Liver (tissue), 9 donors: Measurements from ENCODE around the gene GDF11. TPM values are rescaled to one million over a fixed set of nuclear protein-coding genes. Genes with fewer than 3 reads are reported as not detected.

Experiments
- DNase-seq: peaks from one replicate; pipeline ENCODE4 v3.0.0-alpha.2; 2017; ENCODE audit warnings: low spot score
- H3K27ac ChIP-seq, 2 donors: one replicate each; pipeline ENCODE4 v1.7.0; 2013; ENCODE audit warnings: inconsistent platforms in 2 of 2, low read length in 2 of 2, control low read depth in 1 of 2, low read depth in 1 of 2, mild to moderate bottlenecking in 1 of 2
- H3K27me3 ChIP-seq, 4 donors: one replicate each; pipeline versions ENCODE4 v1.6.1 to v1.7.0; 2013; ENCODE audit warnings: low read length in 3 of 4, inconsistent platforms in 1 of 4, mild to moderate bottlenecking in 1 of 4, moderate library complexity in 1 of 4; ENCODE audit not compliant: control insufficient read depth in 4 of 4, insufficient read depth in 4 of 4
- H3K36me3 ChIP-seq, 4 donors: one replicate each; pipeline versions ENCODE4 v1.6.1 to v1.7.0; 2013; ENCODE audit warnings: low read length in 3 of 4, mild to moderate bottlenecking in 3 of 4, low read depth in 1 of 4, moderate library complexity in 1 of 4; ENCODE audit not compliant: control insufficient read depth in 4 of 4, insufficient read depth in 3 of 4
- H3K4me1 ChIP-seq, 4 donors: one replicate each; pipeline versions ENCODE4 v1.6.1 to v1.7.0; 2013; ENCODE audit warnings: low read length in 3 of 4, mild to moderate bottlenecking in 3 of 4, moderate library complexity in 1 of 4; ENCODE audit not compliant: control insufficient read depth in 4 of 4, insufficient read depth in 4 of 4
- H3K4me3 ChIP-seq, 3 donors: one replicate each; pipeline versions ENCODE4 v1.6.1 to v1.7.0; 2013; ENCODE audit warnings: low read length in 3 of 3, control low read depth in 1 of 3, low read depth in 1 of 3, mild to moderate bottlenecking in 1 of 3
- H3K9ac ChIP-seq, 2 donors: one replicate each; pipeline ENCODE4 v1.7.0; 2013; ENCODE audit warnings: low read length in 2 of 2, mild to moderate bottlenecking in 2 of 2, moderate library complexity in 2 of 2, control low read depth in 1 of 2, low read depth in 1 of 2
- H3K9me3 ChIP-seq, 4 donors: one replicate each; pipeline versions ENCODE4 v1.6.1 to v1.7.0; 2013; ENCODE audit warnings: low read length in 3 of 4; ENCODE audit not compliant: control insufficient read depth in 4 of 4
- CTCF ChIP-seq: fragments of 150-350 bp; IDR thresholded peaks from 2 replicates; pipeline ENCODE4 v1.5.1; 2017; ENCODE audit warnings: improper control_type of control experiment, low read depth, low read length; ENCODE audit not compliant: missing input control
- EGR1 ChIP-seq, 2 donors: IDR thresholded peaks; 2 replicates each; pipeline ENCODE4 v1.6.1; 2016 to 2018; ENCODE audit warnings: antibody characterized with exemption in 2 of 2, low read depth in 2 of 2
- FOXA1 ChIP-seq: IDR thresholded peaks from 2 replicates; pipeline ENCODE4 v1.6.1; 2016; ENCODE audit warnings: antibody characterized with exemption
- FOXA2 ChIP-seq: IDR thresholded peaks from 2 replicates; pipeline ENCODE4 v1.6.1; 2016; ENCODE audit warnings: antibody characterized with exemption
- GABPA ChIP-seq, 2 donors: IDR thresholded peaks in 1 of 2; conservative IDR thresholded peaks in 1 of 2; 2 replicates each; pipeline ENCODE4 v1.6.1; 2016; ENCODE audit warnings: antibody characterized with exemption in 2 of 2, mild to moderate bottlenecking in 1 of 2, moderate library complexity in 1 of 2
- HNF4A ChIP-seq, 2 donors: conservative IDR thresholded peaks; 2 replicates each; pipeline ENCODE4 v1.6.1; 2016; ENCODE audit warnings: antibody characterized with exemption in 2 of 2, mild to moderate bottlenecking in 2 of 2
- HNF4G ChIP-seq: IDR thresholded peaks from 2 replicates; pipeline ENCODE4 v1.6.1; 2016; ENCODE audit warnings: antibody characterized with exemption
- JUND ChIP-seq, 2 donors: IDR thresholded peaks; 2 replicates each; pipeline ENCODE4 v1.6.1; 2016; ENCODE audit warnings: antibody characterized with exemption in 2 of 2
- NR2F2 ChIP-seq: IDR thresholded peaks from 2 replicates; pipeline ENCODE4 v1.6.1; 2016; ENCODE audit warnings: antibody characterized with exemption
- RAD21 ChIP-seq, 2 donors: IDR thresholded peaks; 2 replicates each; pipeline ENCODE4 v1.6.1; 2016; ENCODE audit warnings: antibody characterized with exemption in 2 of 2, mild to moderate bottlenecking in 2 of 2
- REST ChIP-seq: IDR thresholded peaks from 2 replicates; pipeline ENCODE4 v1.6.1; 2016; ENCODE audit warnings: antibody characterized with exemption, mild to moderate bottlenecking
- RXRA ChIP-seq, 2 donors: IDR thresholded peaks; 2 replicates each; pipeline ENCODE4 v1.6.1; 2017 to 2018; ENCODE audit warnings: antibody characterized with exemption in 2 of 2, mild to moderate bottlenecking in 1 of 2
- SP1 ChIP-seq: IDR thresholded peaks from 2 replicates; pipeline ENCODE4 v1.6.1; 2018; ENCODE audit warnings: antibody characterized with exemption, mild to moderate bottlenecking
- TAF1 ChIP-seq: conservative IDR thresholded peaks from 2 replicates; pipeline ENCODE4 v1.6.1; 2016; ENCODE audit warnings: antibody characterized with exemption, mild to moderate bottlenecking
- YY1 ChIP-seq: IDR thresholded peaks from 2 replicates; pipeline ENCODE4 v1.6.1; 2016; ENCODE audit warnings: antibody characterized with exemption, mild to moderate bottlenecking
- WGBS: extraction: QIAGEN DNeasy Blood & Tissue Kit; methylation state at CpG from one replicate; pipeline ENCODE4 v1.1.7; 2013; 5-methylcytosine and 5-hydroxymethylcytosine counted together
- polyA plus RNA-seq, 2 donors: library from polyadenylated mRNA; stranded (reverse) in 1 of 2; unstranded in 1 of 2; fragments of 200-250 nt in 1 of 2; fragments of >200 nt in 1 of 2; fragmentation: Nextera tagmentation in 1 of 2; extraction: Ambion mirVana in 1 of 2; gene quantifications; one replicate each; pipeline versions ENCODE4 v1.2.1 to v1.2.3, GENCODE V29; 2013 to 2015
- total RNA-seq, 2 donors: library from RNA; depleted of rRNA; stranded (reverse); fragments of >200 nt; gene quantifications; one replicate each; pipeline ENCODE4 v1.2.3, GENCODE V29; 2014
- TF ChIP-seq, protein P1 (sequence below): IDR thresholded peaks from 2 replicates; pipeline ENCODE4 v1.6.1; 2016; ENCODE audit warnings: antibody characterized with exemption
- TF ChIP-seq, protein P2 (sequence below): IDR thresholded peaks from 2 replicates; pipeline ENCODE4 v1.6.1; 2016; ENCODE audit warnings: antibody characterized with exemption
- TF ChIP-seq, protein P3 (sequence below): IDR thresholded peaks from 2 replicates; pipeline ENCODE4 v1.6.1; 2016; ENCODE audit warnings: antibody characterized with exemption
- donor health status: healthy.
- donor health status: healthy.
- donor health status: healthy.
- donor health status: healthy.
- donor health status: healthy.

Gene GDF11
- total and polyA plus RNA-seq, 4 donors, result 0.40 to 5.0 (median 0.70) TPM

DNA sequence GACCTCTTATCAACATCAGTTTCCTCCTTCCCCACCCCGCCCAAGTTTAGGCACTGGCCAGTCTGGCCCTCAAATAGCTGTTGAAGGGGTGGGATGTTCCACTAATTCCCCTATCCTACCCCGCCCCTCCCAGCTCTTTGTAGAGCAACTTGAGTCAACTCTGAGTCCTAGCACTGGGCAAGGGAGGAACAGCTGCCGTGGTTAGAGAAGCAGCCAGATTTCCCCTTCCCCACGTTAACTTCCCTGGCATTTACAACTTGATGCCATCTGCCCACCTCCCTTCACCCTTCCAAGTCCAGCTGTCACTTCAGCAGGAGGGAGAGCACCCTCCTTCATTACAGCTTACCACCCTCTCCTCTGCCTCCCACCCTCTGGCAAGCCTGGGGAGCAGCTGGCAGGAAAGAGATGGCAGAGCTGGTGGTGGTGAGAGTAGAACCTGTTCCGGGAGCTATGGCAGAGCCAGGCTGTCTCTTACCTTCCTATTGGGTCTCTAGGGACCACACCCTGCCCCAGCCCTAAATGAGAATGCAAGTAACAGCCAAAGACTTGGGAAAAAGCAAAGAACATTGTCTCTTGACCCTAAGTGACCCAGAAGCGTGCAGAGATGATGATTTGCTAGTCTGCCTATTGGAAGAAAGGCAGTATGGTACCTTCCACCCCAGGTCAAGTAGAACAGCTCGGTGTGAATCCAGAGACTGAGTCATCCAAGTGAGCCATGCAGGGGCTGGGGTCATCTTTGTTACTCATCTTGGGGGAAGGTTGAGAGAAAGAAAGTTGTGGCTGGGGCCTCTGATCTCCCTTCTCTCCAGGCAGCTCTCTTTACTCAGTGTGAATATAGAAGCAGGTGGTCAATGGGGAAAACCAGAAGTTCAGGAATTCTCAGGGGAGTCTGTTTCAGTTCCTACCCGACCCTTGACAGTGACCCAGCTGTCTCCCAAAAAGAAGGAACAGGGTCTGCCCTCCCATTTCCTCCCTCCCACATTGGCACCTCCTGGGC, 25.6 kb upstream of the GDF11 start:
- DNase-seq, result no peak
- Histone ChIP-seq H3K4me3 (peak overlapping the region; percentile 71 to 92 (median 84)), H3K27ac (peak overlapping the region; percentile 40 to 91), H3K9me3 (no peaks in the 10 kb centered on the region), H3K27me3 (no peaks in the 10 kb centered on the region), H3K36me3 (no peaks in the 10 kb centered on the region), H3K9ac (no peak overlapping the region), H3K4me1 (peaks cover 21 to 66% (median 55%) of the 10 kb centered on the region in 4 donors)
- 70% methylated on average over 8 of the region's 8 CpGs for WGBS
- no peak for TF ChIP-seq RAD21 (IDR thresholded peaks at IDR 0.05)
- TF ChIP-seq RXRA (IDR thresholded peaks at IDR 0.05), result no peak
- no peak for TF ChIP-seq HNF4A (conservative IDR thresholded peaks at IDR 0.05)
- TF ChIP-seq TAF1, result no peak
- TF ChIP-seq FOXA1, result no peak
- no peak for TF ChIP-seq REST
- TF ChIP-seq FOXA2, result no peak
- TF ChIP-seq GABPA (IDR thresholded peaks at IDR 0.05 in 1 of 2, conservative IDR thresholded peaks at IDR 0.05 in 1 of 2), result no peak
- no peak for TF ChIP-seq HNF4G
- no peak for TF ChIP-seq JUND (IDR thresholded peaks at IDR 0.05)
- TF ChIP-seq EGR1 (IDR thresholded peaks at IDR 0.05; ENCODE audit: low read depth in 2 of 2), result no peak
- no peak for TF ChIP-seq SP1
- TF ChIP-seq, protein P1, sequence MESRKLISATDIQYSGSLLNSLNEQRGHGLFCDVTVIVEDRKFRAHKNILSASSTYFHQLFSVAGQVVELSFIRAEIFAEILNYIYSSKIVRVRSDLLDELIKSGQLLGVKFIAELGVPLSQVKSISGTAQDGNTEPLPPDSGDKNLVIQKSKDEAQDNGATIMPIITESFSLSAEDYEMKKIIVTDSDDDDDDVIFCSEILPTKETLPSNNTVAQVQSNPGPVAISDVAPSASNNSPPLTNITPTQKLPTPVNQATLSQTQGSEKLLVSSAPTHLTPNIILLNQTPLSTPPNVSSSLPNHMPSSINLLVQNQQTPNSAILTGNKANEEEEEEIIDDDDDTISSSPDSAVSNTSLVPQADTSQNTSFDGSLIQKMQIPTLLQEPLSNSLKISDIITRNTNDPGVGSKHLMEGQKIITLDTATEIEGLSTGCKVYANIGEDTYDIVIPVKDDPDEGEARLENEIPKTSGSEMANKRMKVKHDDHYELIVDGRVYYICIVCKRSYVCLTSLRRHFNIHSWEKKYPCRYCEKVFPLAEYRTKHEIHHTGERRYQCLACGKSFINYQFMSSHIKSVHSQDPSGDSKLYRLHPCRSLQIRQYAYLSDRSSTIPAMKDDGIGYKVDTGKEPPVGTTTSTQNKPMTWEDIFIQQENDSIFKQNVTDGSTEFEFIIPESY, result no peak
- TF ChIP-seq CTCF, result no peak
- TF ChIP-seq, protein P2, sequence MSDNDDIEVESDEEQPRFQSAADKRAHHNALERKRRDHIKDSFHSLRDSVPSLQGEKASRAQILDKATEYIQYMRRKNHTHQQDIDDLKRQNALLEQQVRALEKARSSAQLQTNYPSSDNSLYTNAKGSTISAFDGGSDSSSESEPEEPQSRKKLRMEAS, result no peak
- no peak for TF ChIP-seq NR2F2
- TF ChIP-seq YY1, result no peak
- TF ChIP-seq, protein P3, sequence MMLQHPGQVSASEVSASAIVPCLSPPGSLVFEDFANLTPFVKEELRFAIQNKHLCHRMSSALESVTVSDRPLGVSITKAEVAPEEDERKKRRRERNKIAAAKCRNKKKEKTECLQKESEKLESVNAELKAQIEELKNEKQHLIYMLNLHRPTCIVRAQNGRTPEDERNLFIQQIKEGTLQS, result no peak
